ENCODE data around the gene GNB1. TPM values are rescaled to one million over a fixed set of nuclear protein-coding genes. Genes with fewer than 3 reads are reported as not detected.
A peak's percentile ranks its signal among the peaks of the same experiment; 100 is the strongest.

The GNB1 gene
- total RNA-seq, 4 donors from 2014 or later: 154 to 200 (median 174) TPM

GRCh38 chr1:1910033-1910465 lies 19.2 kb upstream of the GNB1 start:
- TF ChIP-seq, protein P1, sequence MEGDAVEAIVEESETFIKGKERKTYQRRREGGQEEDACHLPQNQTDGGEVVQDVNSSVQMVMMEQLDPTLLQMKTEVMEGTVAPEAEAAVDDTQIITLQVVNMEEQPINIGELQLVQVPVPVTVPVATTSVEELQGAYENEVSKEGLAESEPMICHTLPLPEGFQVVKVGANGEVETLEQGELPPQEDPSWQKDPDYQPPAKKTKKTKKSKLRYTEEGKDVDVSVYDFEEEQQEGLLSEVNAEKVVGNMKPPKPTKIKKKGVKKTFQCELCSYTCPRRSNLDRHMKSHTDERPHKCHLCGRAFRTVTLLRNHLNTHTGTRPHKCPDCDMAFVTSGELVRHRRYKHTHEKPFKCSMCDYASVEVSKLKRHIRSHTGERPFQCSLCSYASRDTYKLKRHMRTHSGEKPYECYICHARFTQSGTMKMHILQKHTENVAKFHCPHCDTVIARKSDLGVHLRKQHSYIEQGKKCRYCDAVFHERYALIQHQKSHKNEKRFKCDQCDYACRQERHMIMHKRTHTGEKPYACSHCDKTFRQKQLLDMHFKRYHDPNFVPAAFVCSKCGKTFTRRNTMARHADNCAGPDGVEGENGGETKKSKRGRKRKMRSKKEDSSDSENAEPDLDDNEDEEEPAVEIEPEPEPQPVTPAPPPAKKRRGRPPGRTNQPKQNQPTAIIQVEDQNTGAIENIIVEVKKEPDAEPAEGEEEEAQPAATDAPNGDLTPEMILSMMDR (IDR thresholded peaks at IDR 0.05): no peak
- TF ChIP-seq POLR2A (IDR thresholded peaks at IDR 0.05): no peak
- 88 to 90% methylated on average over 6 of the region's 6 CpGs for WGBS, 2 donors
- H3K4me1 ChIP-seq: peaks cover 12 to 19% of the 10 kb centered on the region in 2 donors
- H3K36me3 ChIP-seq: no peaks in the 10 kb centered on the region
- no peak overlapping the region for H3K27ac ChIP-seq
- intact Hi-C loops (cut with DNase I): no loop called here
- H3K4me3 ChIP-seq (replicated peaks in 1 of 3): no peak overlapping the region
- DNase-seq: no peak
- H3K9me3 ChIP-seq: no peaks in the 10 kb centered on the region
- H3K27me3 ChIP-seq: no peaks in the 10 kb centered on the region

DNA sequence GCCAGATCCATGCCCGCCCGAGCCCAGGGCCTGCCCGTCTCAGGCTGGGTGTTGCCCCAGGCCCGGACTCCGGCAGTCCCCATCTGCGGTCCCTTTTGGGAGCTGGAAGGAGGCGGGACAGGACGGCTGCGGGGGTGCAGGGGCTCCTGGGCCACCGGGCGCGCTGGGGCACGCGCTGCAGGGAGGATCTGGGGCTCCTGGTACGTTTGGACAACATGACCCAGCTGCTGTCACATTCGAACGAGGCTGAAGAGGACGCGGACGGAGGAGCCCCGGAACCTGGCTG lies 17.6 kb upstream of the GNB1 start:
- DNase-seq: no peak
- 17% methylated on average over 6 of the region's 21 CpGs; no CpG with 5 or more reads in 1 of the 2 donors for WGBS, 2 donors
- intact Hi-C loops (cut with DNase I): loop anchor here (5.0 kb wide), 1 partner anchor 151 kb away; no protein-coding TSS in a partner anchor

GRCh38 chr1:1907098-1907736 lies 16.3 kb upstream of the GNB1 start:
- Histone ChIP-seq H3K4me1 (peaks cover 12 to 19% of the 10 kb centered on the region in 2 donors), H3K27ac (peak overlapping the region in 1 of 3 donors; percentile 5), H3K36me3 (no peaks in the 10 kb centered on the region), H3K27me3 (no peaks in the 10 kb centered on the region), H3K4me3 (replicated peaks in 1 of 3) (no peak overlapping the region), H3K9me3 (no peaks in the 10 kb centered on the region)
- peak in 1 of 2 donors; percentile 38 for DNase-seq
- intact Hi-C loops (cut with DNase I): loop anchor here (5.0 kb wide), 1 partner anchor 150 kb away; no protein-coding TSS in a partner anchor
- WGBS, 2 donors: 38 to 66% methylated on average over 1 to 8 of the region's 8 CpGs
- TF ChIP-seq, protein P1 (IDR thresholded peaks at IDR 0.05): no peak
- TF ChIP-seq POLR2A (IDR thresholded peaks at IDR 0.05): no peak

More for the DNA sequence above, 17.6 kb upstream of the GNB1 start:
- Histone ChIP-seq H3K4me1 (peaks cover 12 to 19% of the 10 kb centered on the region in 2 donors), H3K4me3 (replicated peaks in 1 of 3) (peak overlapping the region; percentile 42 to 76 (median 59)), H3K36me3 (no peaks in the 10 kb centered on the region), H3K9me3 (no peaks in the 10 kb centered on the region), H3K27me3 (no peaks in the 10 kb centered on the region), H3K27ac (peak overlapping the region; percentile 73 to 92 (median 77))
- TF ChIP-seq, protein P1 (IDR thresholded peaks at IDR 0.05): no peak
- TF ChIP-seq POLR2A (IDR thresholded peaks at IDR 0.05): no peak

- 17 to 22% methylated on average over 9 to 14 of the region's 15 CpGs for WGBS, 2 donors
- no peaks in the 10 kb centered on the region for H3K27me3 ChIP-seq
- peaks cover 12 to 19% of the 10 kb centered on the region in 2 donors for H3K4me1 ChIP-seq
- no peaks in the 10 kb centered on the region for H3K36me3 ChIP-seq
- H3K9me3 ChIP-seq: no peaks in the 10 kb centered on the region
- peak overlapping the region in 1 of 3 donors; percentile 5 for H3K27ac ChIP-seq
- H3K4me3 ChIP-seq (replicated peaks in 1 of 3): no peak overlapping the region
- DNase-seq: peak; percentile 86 to 87
- TF ChIP-seq, protein P1 (IDR thresholded peaks at IDR 0.05): peak; percentile 71 to 98 (median 92)
- no peak for TF ChIP-seq POLR2A (IDR thresholded peaks at IDR 0.05)
- intact Hi-C loops (cut with DNase I): loop anchor here (5.0 kb wide), 1 partner anchor 149 kb away; no protein-coding TSS in a partner anchor
Observed at GRCh38 chr1:1906185-1907097, 15.6 kb upstream of the GNB1 start.
